Gastrocnemius medialis (tissue), 4 donors: ENCODE data around the gene ITPR3. TPM values are rescaled to one million over a fixed set of nuclear protein-coding genes. Genes with fewer than 3 reads are reported as not detected.

ENCODE experiments used
- ATAC-seq, 2 donors: fragments of 150-250 bp; one replicate each; pipeline ENCODE4 v1.9.1; 2016
- DNase-seq, 2 donors: peaks; one replicate each; pipeline ENCODE4 v3.0.0-alpha.2; 2019
- H3K27ac ChIP-seq, 4 donors: fragments of 200-600 bp; sonication (generic); 1 replicate in 1 of 4; 2 replicates in 3 of 4; pipeline ENCODE4 v1.5.1; 2016 to 2018; ENCODE audit warnings: mild to moderate bottlenecking in 2 of 4, moderate library complexity in 1 of 4
- H3K27me3 ChIP-seq, 3 donors: fragments of 200-600 bp; sonication (generic) in 2 of 3; 1 replicate in 1 of 3; 2 replicates in 2 of 3; pipeline versions ENCODE4 v1.5.1 to v1.6.0; 2016 to 2019; ENCODE audit warnings: mild to moderate bottlenecking in 1 of 3, moderate library complexity in 1 of 3
- H3K36me3 ChIP-seq, 2 donors: fragments of 200-600 bp; sonication (generic) in 1 of 2; one replicate each; pipeline ENCODE4 v1.5.1; 2017 to 2018
- H3K4me1 ChIP-seq, 2 donors: fragments of 200-600 bp; sonication (generic) in 1 of 2; one replicate each; pipeline ENCODE4 v1.5.1; 2016 to 2017; ENCODE audit warnings: mild to moderate bottlenecking in 2 of 2
- H3K4me3 ChIP-seq, 4 donors: fragments of 200-600 bp; sonication (generic) in 3 of 4; 1 replicate in 1 of 4; 2 replicates in 3 of 4; pipeline ENCODE4 v1.5.1; 2016 to 2019; ENCODE audit warnings: mild to moderate bottlenecking in 2 of 4
- H3K9me3 ChIP-seq, 3 donors: fragments of 200-600 bp; sonication (generic) in 2 of 3; 1 replicate in 1 of 3; 2 replicates in 2 of 3; pipeline ENCODE4 v1.5.1; 2016 to 2019
- POLR2A ChIP-seq, 2 donors: fragments of 450-650 bp; IDR thresholded peaks; one replicate each; pipeline ENCODE4 v1.6.1; 2017; ENCODE audit warnings: antibody characterized with exemption in 2 of 2, mild to moderate bottlenecking in 2 of 2, moderate library complexity in 2 of 2
- in situ Hi-C, 4 donors: fragments of 200-750 bp; cut with MboI; loops; one replicate each; pipeline versions ENCODE4 v1.15.0 to v1.8.0; 2017; ENCODE audit warnings: low sequenced_read_pairs in 4 of 4
- intact Hi-C: fragments of 100-400 bp; cut with DNase I; formaldehyde crosslinking; loops from one replicate; pipeline ENCODE4 v1.15.1; 2023; ENCODE audit warnings: low total_unique reads
- total RNA-seq, 4 donors: library from RNA; depleted of rRNA; stranded (reverse); fragments of >200 nt; gene quantifications; one replicate each; pipeline versions ENCODE4 v1.1.0 to v1.2.3, GENCODE V29; 2016
- TF ChIP-seq, protein P1 (sequence below), 5 experiments: fragments of 450-650 bp in 3 of 5; fragments of 200-600 bp in 2 of 5; sonication (generic) in 2 of 5; IDR thresholded peaks in 4 of 5; conservative IDR thresholded peaks in 1 of 5; 1 replicate in 4 of 5; 2 replicates in 1 of 5; pipeline ENCODE4 v1.5.1; 2016 to 2019; ENCODE audit warnings: antibody characterized with exemption in 5 of 5, mild to moderate bottlenecking in 3 of 5, moderate library complexity in 3 of 5

The ITPR3 gene
- total RNA-seq, 4 donors from 2014 or later, result 1.9 to 6.8 (median 4.2) TPM

DNA sequence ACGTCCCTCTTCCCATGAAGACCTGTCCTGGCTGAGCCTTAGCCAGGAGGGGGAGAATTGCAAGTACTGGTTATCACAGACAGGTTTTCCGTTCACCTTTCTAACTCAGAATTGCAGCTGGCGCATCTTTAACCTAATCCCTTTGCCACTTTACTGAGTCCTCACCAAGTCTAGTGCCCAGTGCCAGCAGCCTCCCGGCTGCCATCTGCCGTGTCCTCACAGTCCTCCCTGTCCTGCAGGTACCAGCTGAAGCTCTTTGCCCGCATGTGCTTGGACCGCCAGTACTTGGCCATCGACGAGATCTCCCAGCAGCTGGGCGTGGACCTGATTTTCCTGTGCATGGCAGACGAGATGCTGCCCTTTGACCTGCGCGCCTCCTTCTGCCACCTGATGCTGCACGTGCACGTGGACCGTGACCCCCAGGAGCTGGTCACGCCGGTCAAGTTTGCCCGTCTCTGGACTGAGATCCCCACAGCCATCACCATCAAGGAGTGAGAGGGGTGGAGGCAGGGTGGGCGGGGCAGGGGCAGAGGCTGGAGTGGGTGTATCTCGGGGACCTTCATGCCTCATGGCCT is 49.1 kb downstream of the ITPR3 start:
- H3K36me3 ChIP-seq, result no peaks in the 10 kb centered on the region
- intact Hi-C loops, result no loop called here

GRCh38 chr6:33670971-33671743 is 50.0 kb downstream of the ITPR3 start:
- no peak for DNase-seq
- Histone ChIP-seq H3K4me1 (peaks cover 0 to 5% of the 10 kb centered on the region in 2 donors), H3K27me3 (no peaks in the 10 kb centered on the region), H3K27ac (no peak overlapping the region), H3K36me3 (no peaks in the 10 kb centered on the region), H3K4me3 (no peak overlapping the region), H3K9me3 (no peaks in the 10 kb centered on the region)
- no peak for TF ChIP-seq POLR2A (IDR thresholded peaks at IDR 0.05)
- TF ChIP-seq, protein P1, sequence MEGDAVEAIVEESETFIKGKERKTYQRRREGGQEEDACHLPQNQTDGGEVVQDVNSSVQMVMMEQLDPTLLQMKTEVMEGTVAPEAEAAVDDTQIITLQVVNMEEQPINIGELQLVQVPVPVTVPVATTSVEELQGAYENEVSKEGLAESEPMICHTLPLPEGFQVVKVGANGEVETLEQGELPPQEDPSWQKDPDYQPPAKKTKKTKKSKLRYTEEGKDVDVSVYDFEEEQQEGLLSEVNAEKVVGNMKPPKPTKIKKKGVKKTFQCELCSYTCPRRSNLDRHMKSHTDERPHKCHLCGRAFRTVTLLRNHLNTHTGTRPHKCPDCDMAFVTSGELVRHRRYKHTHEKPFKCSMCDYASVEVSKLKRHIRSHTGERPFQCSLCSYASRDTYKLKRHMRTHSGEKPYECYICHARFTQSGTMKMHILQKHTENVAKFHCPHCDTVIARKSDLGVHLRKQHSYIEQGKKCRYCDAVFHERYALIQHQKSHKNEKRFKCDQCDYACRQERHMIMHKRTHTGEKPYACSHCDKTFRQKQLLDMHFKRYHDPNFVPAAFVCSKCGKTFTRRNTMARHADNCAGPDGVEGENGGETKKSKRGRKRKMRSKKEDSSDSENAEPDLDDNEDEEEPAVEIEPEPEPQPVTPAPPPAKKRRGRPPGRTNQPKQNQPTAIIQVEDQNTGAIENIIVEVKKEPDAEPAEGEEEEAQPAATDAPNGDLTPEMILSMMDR (IDR thresholded peaks at IDR 0.05 in 4 of 5, conservative IDR thresholded peaks at IDR 0.05 in 1 of 5), result no peak
- ATAC-seq, result no peak
- intact Hi-C loops (no loop called here), in situ Hi-C loops (loop anchor here in 1 of 4 donors (5.0 kb wide), 1 partner anchor 84 kb away; no protein-coding TSS in a partner anchor)

More for the DNA sequence above, 49.1 kb downstream of the ITPR3 start:
- H3K9me3 ChIP-seq, result no peaks in the 10 kb centered on the region
- no peak overlapping the region for H3K4me3 ChIP-seq
- no peak for DNase-seq
- H3K4me1 ChIP-seq, result peaks cover 0 to 5% of the 10 kb centered on the region in 2 donors
- in situ Hi-C loops, result loop anchor here in 1 of 4 donors (5.0 kb wide), 1 partner anchor 83 kb away; no protein-coding TSS in a partner anchor
- H3K27me3 ChIP-seq, result no peaks in the 10 kb centered on the region
- TF ChIP-seq POLR2A (IDR thresholded peaks at IDR 0.05), result no peak
- TF ChIP-seq, protein P1 (IDR thresholded peaks at IDR 0.05 in 4 of 5, conservative IDR thresholded peaks at IDR 0.05 in 1 of 5), result no peak
- no peak overlapping the region for H3K27ac ChIP-seq
- no peak for ATAC-seq

DNA sequence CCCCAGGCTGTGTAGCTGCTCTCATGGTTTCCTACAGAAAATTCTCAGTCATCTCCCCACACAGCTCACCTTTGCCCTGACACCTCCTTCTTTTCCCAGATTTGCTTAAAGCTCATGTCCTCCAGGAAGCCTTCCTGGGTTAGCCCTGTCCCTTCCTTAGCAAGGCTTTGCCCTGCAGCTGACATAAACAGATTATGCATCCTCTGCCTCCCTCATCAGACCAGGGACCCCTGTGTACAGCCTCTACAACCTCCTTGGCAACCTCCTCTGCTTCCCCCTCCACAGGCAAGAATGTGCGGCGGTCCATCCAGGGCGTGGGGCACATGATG is 50.6 kb downstream of the ITPR3 start:
- H3K27ac ChIP-seq, result no peak overlapping the region
- peaks cover 0 to 5% of the 10 kb centered on the region in 2 donors for H3K4me1 ChIP-seq
- no peaks in the 10 kb centered on the region for H3K9me3 ChIP-seq
- in situ Hi-C loops (loop anchor here in 1 of 4 donors (5.0 kb wide), 1 partner anchor 84 kb away; no protein-coding TSS in a partner anchor), intact Hi-C loops (no loop called here)
- H3K4me3 ChIP-seq, result no peak overlapping the region
- no peak for ATAC-seq
- no peak for DNase-seq
- H3K36me3 ChIP-seq, result no peaks in the 10 kb centered on the region
- no peak for TF ChIP-seq POLR2A (IDR thresholded peaks at IDR 0.05)
- TF ChIP-seq, protein P1 (IDR thresholded peaks at IDR 0.05 in 4 of 5, conservative IDR thresholded peaks at IDR 0.05 in 1 of 5), result no peak
- H3K27me3 ChIP-seq, result no peaks in the 10 kb centered on the region

- DNase-seq (peak; percentile 89 to 93), ATAC-seq (peak; percentile 99)
- in situ Hi-C loops, result loop anchor here in 1 of 4 donors (5.0 kb wide), 1 partner anchor 86 kb away; no protein-coding TSS in a partner anchor
- intact Hi-C loops, result no loop called here
- Histone ChIP-seq H3K36me3 (no peaks in the 10 kb centered on the region), H3K4me1 (peaks cover 0 to 5% of the 10 kb centered on the region in 2 donors), H3K27me3 (no peaks in the 10 kb centered on the region), H3K4me3 (no peak overlapping the region), H3K9me3 (no peaks in the 10 kb centered on the region), H3K27ac (peak overlapping the region in 1 of 4 donors; percentile 59)
- TF ChIP-seq POLR2A (IDR thresholded peaks at IDR 0.05), result no peak
- TF ChIP-seq, protein P1 (IDR thresholded peaks at IDR 0.05 in 4 of 5, conservative IDR thresholded peaks at IDR 0.05 in 1 of 5), result peak; percentile 19 to 58 (median 33)
These were observed 51.7 kb downstream of the ITPR3 start for GRCh38 chr6:33672808-33673207.
